Measurements from ENCODE around the gene CISH.
A peak's percentile ranks its signal among the peaks of the same experiment; 100 is the strongest.

The CISH gene

GRCh38 chr3:50610992-50611463 is 546 bp downstream of the CISH start:
- Mint-ChIP-seq H3K27ac (peak overlapping the region; percentile 97), H3K9me3 (no peaks in the 10 kb centered on the region), H3K27me3 (no peaks in the 10 kb centered on the region), H3K4me1 (peaks cover 66% of the 10 kb centered on the region), H3K36me3 (peaks cover 33% of the 10 kb centered on the region), H3K4me3 (peak overlapping the region; percentile 96)

- Mint-ChIP-seq H3K4me1 (peaks cover 67% of the 10 kb centered on the region), H3K4me3 (peak overlapping the region; percentile 96), H3K27me3 (no peaks in the 10 kb centered on the region), H3K9me3 (no peaks in the 10 kb centered on the region), H3K36me3 (peaks cover 38% of the 10 kb centered on the region), H3K27ac (peak overlapping the region; percentile 97)
Observed at GRCh38 chr3:50610181-50610971, 1.2 kb downstream of the CISH start.

GRCh38 chr3:50609763-50610085 is 1.9 kb downstream of the CISH start:
- no peaks in the 10 kb centered on the region for H3K27me3 Mint-ChIP-seq
- H3K9me3 Mint-ChIP-seq, result no peaks in the 10 kb centered on the region
- H3K36me3 Mint-ChIP-seq, result peaks cover 43% of the 10 kb centered on the region
- H3K4me3 Mint-ChIP-seq, result peak overlapping the region; percentile 96
- H3K4me1 Mint-ChIP-seq, result peaks cover 74% of the 10 kb centered on the region
- H3K27ac Mint-ChIP-seq, result peak overlapping the region; percentile 97

- no peaks in the 10 kb centered on the region for H3K9me3 Mint-ChIP-seq
- peak overlapping the region; percentile 97 for H3K27ac Mint-ChIP-seq
- H3K4me1 Mint-ChIP-seq, result peaks cover 74% of the 10 kb centered on the region
- peak overlapping the region; percentile 96 for H3K4me3 Mint-ChIP-seq
- peaks cover 43% of the 10 kb centered on the region for H3K36me3 Mint-ChIP-seq
- no peaks in the 10 kb centered on the region for H3K27me3 Mint-ChIP-seq
Observed at GRCh38 chr3:50609071-50609762, 2.4 kb downstream of the CISH start.

GRCh38 chr3:50608278-50608677 is 3.3 kb downstream of the CISH start:
- no peaks in the 10 kb centered on the region for H3K27me3 Mint-ChIP-seq
- peaks cover 43% of the 10 kb centered on the region for H3K36me3 Mint-ChIP-seq
- H3K4me1 Mint-ChIP-seq, result peaks cover 75% of the 10 kb centered on the region
- no peaks in the 10 kb centered on the region for H3K9me3 Mint-ChIP-seq
- H3K4me3 Mint-ChIP-seq, result peak overlapping the region; percentile 96
- peak overlapping the region; percentile 97 for H3K27ac Mint-ChIP-seq

GRCh38 chr3:50607271-50608091 is 4.1 kb downstream of the CISH start:
- Mint-ChIP-seq H3K27ac (peak overlapping the region; percentile 97), H3K36me3 (peaks cover 43% of the 10 kb centered on the region)

GRCh38 chr3:50606596-50606995 is 5.0 kb downstream of the CISH start:
- Mint-ChIP-seq H3K4me3 (peak overlapping the region; percentile 96), H3K27ac (peak overlapping the region; percentile 91), H3K36me3 (peaks cover 43% of the 10 kb centered on the region), H3K9me3 (no peaks in the 10 kb centered on the region), H3K27me3 (no peaks in the 10 kb centered on the region), H3K4me1 (peaks cover 80% of the 10 kb centered on the region)

More at GRCh38 chr3:50607271-50608091, 4.1 kb downstream of the CISH start:
- Mint-ChIP-seq H3K27me3 (no peaks in the 10 kb centered on the region), H3K4me3 (peak overlapping the region; percentile 96), H3K9me3 (no peaks in the 10 kb centered on the region), H3K4me1 (peaks cover 79% of the 10 kb centered on the region)

GRCh38 chr3:50605901-50606326 is 5.7 kb downstream of the CISH start:
- Mint-ChIP-seq H3K4me3 (peak overlapping the region; percentile 96), H3K36me3 (peaks cover 43% of the 10 kb centered on the region), H3K4me1 (peaks cover 87% of the 10 kb centered on the region), H3K27ac (peak overlapping the region; percentile 97), H3K27me3 (no peaks in the 10 kb centered on the region), H3K9me3 (no peaks in the 10 kb centered on the region)

GRCh38 chr3:50604628-50605588 is 6.7 kb downstream of the CISH start:
- H3K9me3 Mint-ChIP-seq, result no peaks in the 10 kb centered on the region
- peak overlapping the region; percentile 96 for H3K4me3 Mint-ChIP-seq
- H3K4me1 Mint-ChIP-seq, result peaks cover 97% of the 10 kb centered on the region
- peak overlapping the region; percentile 97 for H3K27ac Mint-ChIP-seq
- no peaks in the 10 kb centered on the region for H3K27me3 Mint-ChIP-seq
- peaks cover 36% of the 10 kb centered on the region for H3K36me3 Mint-ChIP-seq

- Mint-ChIP-seq H3K27me3 (no peaks in the 10 kb centered on the region), H3K36me3 (peaks cover 31% of the 10 kb centered on the region), H3K9me3 (no peaks in the 10 kb centered on the region), H3K4me1 (peaks cover 99% of the 10 kb centered on the region), H3K4me3 (peak overlapping the region; percentile 35), H3K27ac (peak overlapping the region; percentile 97)
Observed at GRCh38 chr3:50604110-50604621, 7.4 kb downstream of the CISH start.

- H3K4me1 Mint-ChIP-seq, result peaks cover 99% of the 10 kb centered on the region
- H3K36me3 Mint-ChIP-seq, result peaks cover 24% of the 10 kb centered on the region
- H3K27me3 Mint-ChIP-seq, result no peaks in the 10 kb centered on the region
- peak overlapping the region; percentile 35 for H3K4me3 Mint-ChIP-seq
- no peaks in the 10 kb centered on the region for H3K9me3 Mint-ChIP-seq
- peak overlapping the region; percentile 97 for H3K27ac Mint-ChIP-seq
Observed at GRCh38 chr3:50603261-50604109, 8.1 kb downstream of the CISH start.

- H3K27ac Mint-ChIP-seq, result peak overlapping the region; percentile 97
- H3K4me3 Mint-ChIP-seq, result peak overlapping the region; percentile 79
- peaks cover 94% of the 10 kb centered on the region for H3K4me1 Mint-ChIP-seq
- H3K9me3 Mint-ChIP-seq, result no peaks in the 10 kb centered on the region
- no peaks in the 10 kb centered on the region for H3K27me3 Mint-ChIP-seq
- peaks cover 17% of the 10 kb centered on the region for H3K36me3 Mint-ChIP-seq
Observed at GRCh38 chr3:50602595-50603191, 8.9 kb downstream of the CISH start.

- peaks cover 80% of the 10 kb centered on the region for H3K4me1 Mint-ChIP-seq
- peak overlapping the region; percentile 79 for H3K4me3 Mint-ChIP-seq
- peaks cover 10% of the 10 kb centered on the region for H3K36me3 Mint-ChIP-seq
- H3K9me3 Mint-ChIP-seq, result no peaks in the 10 kb centered on the region
- H3K27ac Mint-ChIP-seq, result peak overlapping the region; percentile 97
- no peaks in the 10 kb centered on the region for H3K27me3 Mint-ChIP-seq
Observed at GRCh38 chr3:50600841-50601591, 10.6 kb downstream of the CISH start.

Data from activated naive CD4-positive, alpha-beta T cell treated with anti-CD3 and anti-CD28 coated beads, Interleukin-2, amount 50 U/mL, for 24 hours (primary cell).